GM19438 (cell line): Measurements from ENCODE around the gene STK16.
"Not testable (repeated sequence)": the region's sequence is repeated elsewhere in the genome, so short reads cannot be mapped to it uniquely, and the experiment has no call there.

Source experiments
- ATAC-seq: cut with Tn5 transposase; IDR thresholded peaks from one replicate; pipeline ENCODE4 v1.9.1; 2021; ENCODE audit warnings: low read depth; ENCODE audit not compliant: unreplicated experiment

STK16 gene

GRCh38 chr2:219286436-219287115, 41.3 kb downstream of the STK16 start:
- ATAC-seq = no peak

- not testable (repeated sequence) for ATAC-seq
Observed at GRCh38 chr2:219287116-219287440, 41.8 kb downstream of the STK16 start.

DNA sequence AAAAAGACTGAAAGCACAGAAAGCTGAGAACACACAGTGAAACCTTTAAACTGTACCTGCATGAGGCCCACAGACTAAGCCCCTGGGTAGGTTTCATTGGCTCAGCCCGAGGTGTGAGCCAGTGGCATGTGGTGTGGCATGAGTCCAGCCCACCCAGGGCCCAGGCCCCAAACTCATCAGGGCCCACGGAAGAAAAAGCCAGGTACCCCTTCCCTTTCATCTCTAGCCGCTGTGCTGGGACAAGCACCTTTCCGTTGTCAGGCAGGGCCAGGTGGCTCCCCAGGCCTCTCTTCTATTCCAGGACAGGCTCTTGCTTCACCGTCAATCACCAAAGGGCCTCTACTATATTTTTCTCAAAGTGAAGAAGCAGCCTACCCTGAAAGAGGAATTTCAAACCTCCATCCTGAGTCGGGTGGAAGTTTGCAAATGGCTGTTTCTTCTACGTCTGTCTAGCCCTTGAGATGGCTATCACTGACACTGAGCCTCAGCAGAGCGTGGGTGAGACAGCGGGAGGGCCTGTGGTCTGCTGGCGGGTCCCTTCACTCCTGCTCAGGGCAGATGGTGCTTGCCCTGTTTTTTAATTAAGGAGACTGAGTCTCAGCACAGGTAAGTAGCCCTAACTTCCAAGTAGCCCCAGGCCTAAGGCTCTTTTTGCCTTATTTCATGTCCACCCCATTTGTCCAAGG, 42.4 kb downstream of the STK16 start:
- no peak for ATAC-seq

DNA sequence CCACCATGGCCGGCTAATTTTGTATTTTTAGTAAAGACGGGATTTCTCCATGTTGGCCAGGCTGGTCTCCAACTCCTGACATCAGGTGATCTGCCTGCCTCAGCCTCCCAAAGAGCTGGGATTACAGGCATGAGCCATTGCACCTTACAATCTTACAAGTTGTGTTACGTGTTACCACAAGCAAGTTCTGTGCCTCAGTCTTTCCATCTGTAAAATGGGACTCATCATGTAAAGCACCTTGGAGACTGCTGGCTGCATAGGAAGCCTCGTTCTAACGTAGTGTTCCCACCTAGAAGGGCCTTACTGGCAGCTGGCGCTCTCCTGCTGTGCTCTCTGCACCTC, 43.9 kb downstream of the STK16 start:
- no peak for ATAC-seq

DNA sequence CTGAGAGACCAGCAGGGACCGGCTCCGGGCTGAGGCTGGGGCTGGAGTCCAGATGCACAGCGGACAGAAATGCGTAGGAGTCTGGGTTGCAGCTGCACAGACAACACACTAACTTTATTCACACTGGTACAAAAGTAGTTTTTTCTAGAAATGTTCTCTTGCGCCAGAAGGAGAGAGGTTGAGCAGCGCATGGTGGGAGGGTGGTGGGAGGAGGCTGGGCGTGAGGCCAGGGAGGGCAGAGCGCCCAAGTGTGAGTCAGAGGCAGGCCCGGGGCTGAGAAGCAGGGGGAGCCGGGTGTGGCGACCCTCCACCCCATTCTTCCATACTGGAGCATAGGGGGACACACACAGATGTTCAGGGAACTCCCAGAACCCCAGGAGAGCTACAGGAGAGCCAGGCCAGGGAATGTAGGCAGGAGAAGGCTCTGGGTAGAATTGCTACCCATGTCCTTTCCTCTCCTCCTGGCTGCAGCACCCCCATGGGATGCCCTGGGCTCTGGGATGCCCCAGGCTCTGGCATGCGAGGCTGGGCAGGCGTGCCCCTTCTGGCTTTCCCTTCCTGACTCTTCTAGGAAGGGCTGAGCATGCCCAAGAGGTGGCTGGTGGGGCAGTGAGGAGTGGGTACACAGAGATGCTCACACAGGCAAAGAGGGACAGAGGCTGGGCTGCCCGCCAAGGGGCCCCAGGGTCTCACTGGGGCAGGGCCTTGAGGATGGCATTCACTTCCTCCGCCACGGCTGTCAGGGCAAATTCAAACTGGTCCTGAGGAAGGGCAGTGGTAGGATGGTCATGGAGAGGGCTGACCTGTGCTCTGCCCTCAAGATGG, 44.5 kb downstream of the STK16 start:
- ATAC-seq = no peak

DNA sequence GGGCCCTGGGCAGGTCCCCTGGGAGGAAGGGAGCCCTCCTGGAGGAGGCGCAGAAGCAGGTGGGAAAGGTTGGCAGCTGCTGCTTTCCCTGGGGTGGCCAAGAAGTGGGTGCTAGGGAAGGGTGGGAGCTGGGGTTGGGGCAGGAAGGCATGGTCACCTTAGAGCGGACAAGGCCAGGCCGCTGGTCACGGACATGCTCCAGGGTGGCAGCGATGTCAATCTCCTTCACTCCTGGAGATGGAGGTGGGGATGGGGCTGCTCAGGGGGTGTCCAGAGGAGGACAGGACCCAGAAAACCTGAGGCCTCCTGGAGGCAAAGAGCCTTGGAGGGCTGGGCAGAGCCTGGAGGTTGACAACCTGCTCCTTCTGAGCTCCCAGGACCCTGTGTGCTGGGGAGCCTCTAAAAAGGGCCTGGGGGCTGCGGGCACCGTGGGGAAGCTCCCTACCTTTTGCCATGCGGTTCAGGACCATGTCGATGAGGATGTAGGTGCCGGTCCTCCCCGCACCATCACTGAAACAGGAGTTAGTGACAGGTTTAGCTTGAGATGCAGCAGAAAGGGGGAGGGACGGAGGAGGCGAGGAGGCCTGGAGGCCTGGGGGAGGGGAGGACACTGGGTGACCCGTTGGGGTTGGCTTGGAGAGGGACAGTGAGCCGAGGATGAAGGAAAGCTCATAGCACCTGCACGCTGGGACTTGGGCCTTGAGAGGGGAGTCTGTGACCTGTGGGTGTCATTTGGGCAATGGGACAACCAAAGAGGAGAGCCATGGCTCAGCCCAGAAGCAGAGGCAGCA, 45.3 kb downstream of the STK16 start:
- ATAC-seq = no peak

GRCh38 chr2:219291394-219291793, 46.1 kb downstream of the STK16 start:
- ATAC-seq = no peak

DNA sequence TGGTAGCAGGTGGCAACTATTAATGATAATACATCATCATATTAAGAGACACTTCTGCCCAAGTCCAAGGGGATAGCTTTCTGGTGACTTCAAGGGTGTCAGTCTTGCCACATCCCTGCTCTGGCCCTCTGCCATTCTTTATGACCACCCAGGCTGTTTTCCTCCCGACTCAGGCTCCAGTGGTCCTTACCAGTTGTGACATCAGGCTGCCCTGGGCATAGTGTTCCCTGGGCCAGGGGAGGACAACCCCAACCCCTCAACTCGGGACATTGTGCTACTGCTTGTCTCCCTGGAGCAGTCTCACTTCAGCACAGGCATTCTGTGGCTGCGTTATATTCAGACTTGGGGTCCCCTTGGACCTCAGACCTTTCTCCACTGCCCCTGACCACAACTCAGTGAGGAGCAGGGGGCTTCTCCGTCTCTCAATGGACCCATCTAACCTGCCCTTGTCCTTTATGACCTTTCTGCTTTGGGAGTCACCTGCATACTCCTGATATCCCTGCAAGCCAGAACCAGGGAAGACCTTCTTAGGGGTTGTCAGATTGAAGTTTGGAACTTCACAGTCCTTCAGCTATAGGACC, 46.7 kb downstream of the STK16 start:
- no peak for ATAC-seq

- no peak for ATAC-seq
Observed at GRCh38 chr2:219292616-219293015, 47.3 kb downstream of the STK16 start.

DNA sequence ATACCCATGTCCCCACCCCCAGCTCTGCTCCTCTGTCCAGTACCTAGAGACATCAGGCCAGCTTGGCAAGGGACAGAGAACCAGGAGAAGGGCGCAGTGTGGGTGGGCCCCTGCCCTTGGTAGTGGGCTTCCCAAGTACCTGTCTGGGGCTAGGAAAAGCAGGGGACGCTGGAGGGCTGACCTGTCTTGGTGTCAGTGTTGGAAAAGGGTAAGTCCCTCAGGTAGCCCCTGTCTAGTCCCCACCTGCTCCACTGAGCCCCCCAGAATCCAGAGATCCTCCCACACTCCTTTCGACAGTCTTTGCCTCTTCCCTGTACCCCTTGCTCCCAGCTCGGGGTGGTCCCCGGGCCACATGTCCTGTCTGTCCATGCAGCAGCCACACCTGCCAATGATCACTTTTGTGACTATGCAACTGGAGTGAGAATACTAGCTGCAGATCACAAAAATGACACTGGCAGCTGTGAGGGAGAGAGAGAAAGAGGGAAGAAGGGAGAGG, 48.5 kb downstream of the STK16 start:
- ATAC-seq = no peak

DNA sequence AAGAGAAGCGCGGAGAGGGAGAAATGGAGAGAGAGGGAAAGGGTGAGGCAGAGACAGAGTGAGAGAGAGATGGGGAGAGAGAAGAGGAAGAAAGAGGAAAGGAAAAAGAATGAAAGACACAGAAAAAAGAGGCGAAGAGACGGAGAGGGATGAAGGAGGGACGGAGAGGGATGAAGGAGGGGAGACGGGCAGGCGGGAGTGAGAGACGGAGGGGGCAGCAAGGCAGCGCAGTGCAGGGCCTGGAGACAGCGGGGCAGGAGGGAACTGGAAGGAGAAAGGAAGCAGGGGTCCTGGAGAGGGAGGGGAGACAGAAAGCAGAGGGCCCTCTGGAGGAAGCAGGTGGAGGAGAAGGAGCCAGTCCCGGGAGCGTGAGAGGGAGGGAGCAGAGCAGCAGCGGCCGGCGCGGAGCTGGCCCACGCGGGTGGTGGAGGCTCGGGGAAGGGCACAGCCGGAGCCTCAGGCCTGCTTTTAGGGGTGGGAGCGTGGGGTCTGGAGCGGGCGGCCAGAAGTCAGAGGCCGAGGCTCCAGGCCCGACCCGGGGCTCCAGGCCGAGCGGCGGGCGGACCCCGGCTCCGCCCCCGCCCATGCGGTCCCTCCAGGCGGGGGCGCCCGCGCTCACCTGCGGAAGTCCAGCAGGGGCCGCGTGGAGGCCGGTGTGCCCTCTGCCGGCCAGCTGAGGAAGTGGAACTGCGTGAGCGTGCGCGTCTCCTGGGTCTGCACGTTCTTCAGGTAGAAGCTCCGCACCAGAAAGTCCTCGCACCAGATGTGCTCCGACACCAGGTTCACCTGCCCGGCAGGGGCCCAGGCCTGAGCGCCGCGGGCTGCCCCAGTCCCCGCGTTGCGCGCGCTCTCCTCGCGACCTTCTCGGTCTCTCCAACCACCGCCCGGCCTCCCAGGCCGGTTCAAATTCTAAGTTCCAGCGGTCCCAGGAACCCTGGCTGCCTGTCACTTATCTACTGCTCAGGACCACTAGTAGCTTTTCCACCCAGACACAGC, 49.4 kb downstream of the STK16 start:
- peak; percentile 88 for ATAC-seq

- ATAC-seq = no peak
Observed at GRCh38 chr2:219296142-219296541, 50.9 kb downstream of the STK16 start.

GRCh38 chr2:219296631-219297391, 51.5 kb downstream of the STK16 start:
- no peak for ATAC-seq

DNA sequence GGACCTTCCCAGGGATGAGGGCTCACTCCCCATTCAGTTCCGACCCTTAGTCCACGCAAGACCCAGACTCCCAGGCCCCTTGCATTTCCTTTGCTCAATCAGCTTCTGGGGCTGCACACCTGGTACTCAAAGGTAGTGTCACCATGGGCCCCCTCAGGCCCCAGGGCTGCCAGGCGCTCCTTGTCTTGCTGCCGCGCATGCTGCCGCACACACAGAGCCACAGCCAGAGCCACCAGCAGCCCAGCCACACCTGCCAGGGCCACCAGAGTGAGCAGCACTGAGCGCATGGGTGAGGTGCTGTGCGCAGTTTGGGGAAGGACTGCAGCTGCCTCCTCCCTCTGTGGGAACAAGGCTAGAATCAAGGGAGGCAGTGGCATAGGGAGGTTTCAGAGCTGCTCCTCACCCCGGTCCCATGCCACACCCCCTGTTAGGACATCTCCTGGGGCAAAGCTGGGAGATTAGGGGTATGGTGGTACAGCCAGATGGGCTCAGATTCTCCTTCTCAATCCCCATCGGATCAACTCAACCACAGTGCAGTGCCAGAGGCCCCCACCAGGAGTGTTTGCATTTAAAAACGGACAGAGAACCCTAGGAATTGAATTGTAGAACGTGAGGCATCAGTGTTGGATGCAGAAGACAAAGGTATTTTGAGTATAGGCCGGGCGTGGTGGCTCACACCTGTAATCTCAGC, 52.6 kb downstream of the STK16 start:
- no peak for ATAC-seq

DNA sequence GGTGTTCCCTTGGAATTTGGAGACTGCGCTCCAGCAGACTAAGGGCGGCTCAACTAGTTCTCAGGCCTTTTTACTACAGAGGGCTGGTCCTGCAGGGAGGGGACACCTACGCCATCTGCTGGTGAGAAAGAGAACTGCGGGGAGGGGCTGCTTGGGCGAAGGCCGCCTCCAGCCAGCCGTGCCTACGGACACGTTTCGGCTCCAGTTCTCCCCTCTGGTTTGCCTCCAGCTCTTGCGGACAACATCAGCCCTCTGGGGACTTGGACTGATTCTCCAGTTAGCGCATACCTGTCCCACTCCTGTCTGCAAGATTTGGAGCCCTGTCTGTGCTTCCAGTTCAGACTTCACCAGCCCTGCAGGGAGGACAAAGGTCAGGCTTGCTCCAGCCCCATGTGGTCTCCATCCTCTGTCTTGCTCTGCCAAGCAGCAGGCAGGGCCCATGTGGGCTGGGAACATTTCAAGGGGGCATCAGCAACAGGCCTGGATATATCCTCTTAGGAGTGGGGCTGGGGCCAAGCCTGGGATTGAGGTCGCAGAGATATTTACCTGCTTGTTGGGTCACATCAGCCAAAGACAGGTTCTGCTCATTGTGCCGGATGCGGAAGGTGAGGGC, 53.6 kb downstream of the STK16 start:
- no peak for ATAC-seq

GRCh38 chr2:219299372-219299760, 54.1 kb downstream of the STK16 start:
- ATAC-seq = no peak
